CD4-positive, alpha-beta T cell (primary cell): ENCODE measurements around the gene LDHA. TPM values are rescaled to one million over a fixed set of nuclear protein-coding genes. Genes with fewer than 3 reads are reported as not detected.

Experiments used
- ATAC-seq: fragments of 200-7000 bp; cut with Tn5 transposase; one replicate; pipeline ENCODE4 v1.10.0; 2022; ENCODE audit warnings: mild to moderate bottlenecking; ENCODE audit not compliant: poor library complexity
- CTCF ChIA-PET: fragments of 350-600 bp; sonication (Branson Sonifier 250); formaldehyde crosslinking; loops from one replicate; lab custom pipeline; 2021; ENCODE audit warnings: antibody characterized with exemption, inconsistent platforms; lab: Charles Lee
- POLR2A ChIA-PET: fragments of 350-600 bp; sonication (Branson Sonifier 250); formaldehyde crosslinking; loops from one replicate; lab custom pipeline; 2021; ENCODE audit warnings: antibody characterized with exemption, inconsistent platforms; lab: Charles Lee
- DNase-seq, 14 experiments: peaks; one replicate each; pipeline ENCODE4 v3.0.0-alpha.2; 2013 to 2020; ENCODE audit warnings: mixed read lengths in 2 of 14
- H3K27ac ChIP-seq, 2 donors: one replicate each; pipeline versions ENCODE4 v1.5.1 to v1.7.0; 2013; ENCODE audit warnings: low read length in 2 of 2, low read depth in 1 of 2, mild to moderate bottlenecking in 1 of 2
- H3K27me3 ChIP-seq, 2 experiments: 1 replicate in 1 of 2; 2 replicates in 1 of 2; pipeline versions ENCODE4 v1.6.1 to v1.7.0; 2013; ENCODE audit warnings: low read length in 2 of 2, control low read depth in 1 of 2, mild to moderate bottlenecking in 1 of 2, moderate library complexity in 1 of 2; ENCODE audit not compliant: insufficient read depth in 2 of 2, control insufficient read depth in 1 of 2
- H3K36me3 ChIP-seq: one replicate; pipeline ENCODE4 v1.6.1; 2013; ENCODE audit warnings: low read length, control low read depth; ENCODE audit not compliant: insufficient read depth
- H3K4me1 ChIP-seq: one replicate; pipeline ENCODE4 v1.6.1; 2013; ENCODE audit warnings: low read length, control low read depth; ENCODE audit not compliant: insufficient read depth
- H3K4me3 ChIP-seq: one replicate; pipeline ENCODE4 v1.5.1; 2013; ENCODE audit warnings: mild to moderate bottlenecking, low read length, moderate library complexity
- H3K9me3 ChIP-seq, 2 experiments: 1 replicate in 1 of 2; 2 replicates in 1 of 2; pipeline versions ENCODE4 v1.6.1 to v1.7.0; 2013; ENCODE audit warnings: low read length in 2 of 2, mild to moderate bottlenecking in 2 of 2, control low read depth in 1 of 2, moderate library complexity in 1 of 2; ENCODE audit not compliant: control insufficient read depth in 1 of 2, insufficient read depth in 1 of 2
- H3K27ac Mint-ChIP-seq: one replicate; pipeline ENCODE4 v1.8.0; 2020; ENCODE audit warnings: mixed read lengths
- H3K27me3 Mint-ChIP-seq: one replicate; pipeline ENCODE4 v1.8.0; 2021; ENCODE audit warnings: mixed read lengths
- H3K36me3 Mint-ChIP-seq: one replicate; pipeline ENCODE4 v1.8.0; 2021; ENCODE audit warnings: low read depth, mixed read lengths
- H3K4me1 Mint-ChIP-seq: one replicate; pipeline ENCODE4 v1.8.0; 2021; ENCODE audit warnings: low read depth, mixed read lengths
- H3K4me3 Mint-ChIP-seq: one replicate; pipeline ENCODE4 v1.8.0; 2020; ENCODE audit warnings: mild to moderate bottlenecking, mixed read lengths
- H3K9me3 Mint-ChIP-seq: one replicate; pipeline ENCODE4 v1.8.0; 2020; ENCODE audit warnings: mixed read lengths
- intact Hi-C, 2 experiments: fragments of 100-400 bp; cut with DNase I in 1 of 2; cut with micrococcal nuclease in 1 of 2; formaldehyde crosslinking; loops; one replicate each; pipeline versions ENCODE4 v1.15.1 to v1.9.0; 2023 to 2025; cut with DNase I, micrococcal nuclease
- total RNA-seq, 174 experiments: library from RNA in 2 of 174; stranded (reverse) in 2 of 174; gene quantifications; one replicate each; pipeline ENCODE4 v1.2.3 and lab custom pipeline; 2021 to 2026
- TF ChIP-seq, protein P1 (sequence below): fragments of 200-600 bp; IDR thresholded peaks from one replicate; pipeline ENCODE4 v1.8.0; 2022; ENCODE audit warnings: antibody characterized with exemption, mild to moderate bottlenecking

Gene LDHA
- total RNA-seq, 2 experiments from 2014 or later = 317 to 324 TPM

DNA sequence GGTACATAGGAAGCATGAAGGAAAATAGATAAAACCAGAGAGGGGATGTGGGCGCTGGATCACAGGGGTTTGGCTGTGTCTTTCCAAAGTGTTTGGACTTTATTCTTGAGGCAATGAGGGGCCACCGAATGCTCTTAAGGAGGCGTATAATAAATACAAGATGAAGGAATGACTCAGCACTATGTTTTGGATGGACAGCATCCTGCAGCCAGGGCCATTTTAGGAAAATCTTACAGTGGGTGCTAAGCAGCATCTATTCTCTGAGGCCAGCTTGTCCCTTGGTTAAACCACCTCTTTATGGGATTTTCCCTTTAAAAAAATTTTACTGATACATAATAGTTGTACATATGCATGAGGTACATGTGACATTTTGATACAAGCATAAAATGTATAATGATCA is 4.3 kb upstream of the LDHA start:
- no peak for DNase-seq
- peaks cover 10% of the 10 kb centered on the region for H3K36me3 Mint-ChIP-seq
- H3K9me3 ChIP-seq = no peaks in the 10 kb centered on the region
- H3K27ac Mint-ChIP-seq = peak overlapping the region; percentile 14
- ChIA-PET CTCF (no interaction called here), POLR2A (no interaction called here)
- H3K4me3 ChIP-seq = no peak overlapping the region
- TF ChIP-seq, protein P1, sequence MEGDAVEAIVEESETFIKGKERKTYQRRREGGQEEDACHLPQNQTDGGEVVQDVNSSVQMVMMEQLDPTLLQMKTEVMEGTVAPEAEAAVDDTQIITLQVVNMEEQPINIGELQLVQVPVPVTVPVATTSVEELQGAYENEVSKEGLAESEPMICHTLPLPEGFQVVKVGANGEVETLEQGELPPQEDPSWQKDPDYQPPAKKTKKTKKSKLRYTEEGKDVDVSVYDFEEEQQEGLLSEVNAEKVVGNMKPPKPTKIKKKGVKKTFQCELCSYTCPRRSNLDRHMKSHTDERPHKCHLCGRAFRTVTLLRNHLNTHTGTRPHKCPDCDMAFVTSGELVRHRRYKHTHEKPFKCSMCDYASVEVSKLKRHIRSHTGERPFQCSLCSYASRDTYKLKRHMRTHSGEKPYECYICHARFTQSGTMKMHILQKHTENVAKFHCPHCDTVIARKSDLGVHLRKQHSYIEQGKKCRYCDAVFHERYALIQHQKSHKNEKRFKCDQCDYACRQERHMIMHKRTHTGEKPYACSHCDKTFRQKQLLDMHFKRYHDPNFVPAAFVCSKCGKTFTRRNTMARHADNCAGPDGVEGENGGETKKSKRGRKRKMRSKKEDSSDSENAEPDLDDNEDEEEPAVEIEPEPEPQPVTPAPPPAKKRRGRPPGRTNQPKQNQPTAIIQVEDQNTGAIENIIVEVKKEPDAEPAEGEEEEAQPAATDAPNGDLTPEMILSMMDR = no peak
- no peaks in the 10 kb centered on the region for H3K36me3 ChIP-seq
- no peak overlapping the region for H3K27ac ChIP-seq
- H3K27me3 Mint-ChIP-seq = no peaks in the 10 kb centered on the region
- no peaks in the 10 kb centered on the region for H3K9me3 Mint-ChIP-seq
- peaks cover 52% of the 10 kb centered on the region for H3K4me1 Mint-ChIP-seq
- ATAC-seq = no peak
- no peak overlapping the region for H3K4me3 Mint-ChIP-seq
- intact Hi-C loops = loop anchor here (5.0 to 10.0 kb wide), 3 partner anchors 242 to 1655 kb away; partner anchors contain the start of genes C11orf58 (in 1 of the 2) and SPTY2D1 (in 1 of the 2)
- H3K4me1 ChIP-seq = peaks cover 55% of the 10 kb centered on the region
- H3K27me3 ChIP-seq = no peaks in the 10 kb centered on the region

DNA sequence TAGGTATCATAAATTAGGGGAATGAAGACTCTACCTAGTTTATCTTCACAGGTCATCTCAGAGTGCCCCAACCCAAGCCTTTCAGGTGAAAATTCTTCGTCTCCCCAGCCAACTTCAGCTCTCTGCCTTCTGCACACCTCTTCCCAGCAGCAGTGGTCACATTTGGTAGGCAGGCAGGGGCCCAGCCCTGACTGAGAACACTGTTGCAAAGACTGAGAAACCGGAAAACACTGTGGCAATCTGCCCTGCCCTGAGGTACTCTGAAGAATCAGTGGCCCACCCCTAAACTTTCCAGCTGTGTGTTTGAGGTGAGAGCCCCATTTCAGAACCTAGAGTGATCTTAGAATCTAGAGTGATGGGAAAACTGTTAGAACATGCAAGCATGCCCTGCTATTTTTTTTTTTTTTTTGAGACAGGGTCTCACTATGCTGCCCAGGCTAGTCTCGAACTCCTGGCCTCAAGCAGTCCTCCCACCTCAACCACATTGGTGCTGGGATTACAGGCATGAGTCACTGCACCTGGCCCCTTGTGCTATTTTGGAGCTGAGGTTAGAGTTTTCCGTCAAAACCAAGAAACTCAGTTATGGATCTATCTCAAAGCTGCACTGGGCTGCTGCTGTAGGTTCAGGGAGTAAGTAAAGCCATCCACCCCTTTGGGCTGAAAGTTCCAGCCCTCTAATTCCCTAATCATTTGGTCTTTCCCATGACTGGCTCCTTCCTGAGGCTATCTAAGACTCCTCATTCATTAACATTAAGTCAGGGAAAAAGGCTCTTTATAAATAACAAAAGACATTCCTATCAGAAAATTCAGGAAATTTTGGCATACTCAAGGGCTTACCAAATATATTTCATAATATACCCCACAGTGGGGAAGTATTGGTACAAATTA is 1.7 kb upstream of the LDHA start:
- Mint-ChIP-seq H3K27me3 (no peaks in the 10 kb centered on the region), H3K9me3 (no peaks in the 10 kb centered on the region), H3K36me3 (peaks cover 35% of the 10 kb centered on the region), H3K27ac (peak overlapping the region; percentile 82), H3K4me3 (peak overlapping the region; percentile 80), H3K4me1 (peaks cover 52% of the 10 kb centered on the region)
- DNase-seq (peak in 2 of 14 experiments; percentile 13 to 35), ATAC-seq (no peak)
- Histone ChIP-seq H3K36me3 (peaks cover 12% of the 10 kb centered on the region), H3K27ac (no peak overlapping the region), H3K9me3 (no peaks in the 10 kb centered on the region), H3K4me1 (peaks cover 47% of the 10 kb centered on the region), H3K4me3 (no peak overlapping the region), H3K27me3 (no peaks in the 10 kb centered on the region)
- TF ChIP-seq, protein P1 = no peak
- CTCF ChIA-PET = interaction anchor here (0.9 to 1.7 kb wide), 2 partner anchors 8 to 10 kb away, joined by 3 to 5 read pairs; no protein-coding TSS in a partner anchor
- intact Hi-C loops = loop anchor here (5.0 to 10.0 kb wide), 3 partner anchors 240 to 1658 kb away; partner anchors contain the start of genes C11orf58 (in 1 of the 2) and SPTY2D1 (in 1 of the 2)
- POLR2A ChIA-PET = interaction anchor here (1.3 to 5.4 kb wide), 2 partner anchors 9 to 71 kb away, joined by 3 to 140 read pairs; no protein-coding TSS in a partner anchor

DNA sequence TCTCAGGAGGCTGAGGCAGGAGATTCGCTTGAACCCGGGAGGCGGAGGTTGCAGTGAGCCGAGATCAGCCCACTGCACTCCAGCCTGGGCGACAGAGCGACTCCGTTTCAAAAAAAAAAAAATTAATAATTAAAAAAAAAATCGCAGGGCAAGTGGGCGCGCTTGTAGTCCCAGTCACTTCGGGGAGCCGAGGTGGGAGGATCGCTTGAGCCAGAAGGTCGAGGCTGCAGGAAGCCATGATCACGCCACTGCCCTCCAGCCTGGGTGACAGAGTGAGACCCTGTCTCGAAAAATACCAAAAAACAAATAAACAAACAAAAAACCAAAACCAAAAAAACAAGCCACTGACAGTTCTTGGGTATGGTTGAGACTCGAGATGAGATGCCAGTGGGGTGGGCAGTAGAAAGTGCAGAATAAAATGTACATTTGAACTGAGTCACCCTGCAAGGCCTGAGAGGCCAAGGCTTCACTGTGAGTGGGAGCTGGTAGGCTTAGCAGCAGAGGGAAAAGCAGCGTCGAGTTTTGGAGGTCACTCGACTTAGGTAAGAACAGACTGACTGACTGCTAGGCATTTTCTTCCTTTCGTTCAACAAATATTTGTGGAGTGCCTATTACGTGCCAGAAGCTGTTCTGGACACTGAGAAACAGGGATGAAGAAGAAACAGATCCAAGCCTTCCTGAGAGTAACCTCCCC is 635 bp upstream of the LDHA start:
- peak overlapping the region; percentile 63 to 76 for H3K27ac ChIP-seq
- peaks cover 50% of the 10 kb centered on the region for H3K4me1 ChIP-seq
- no peak for ATAC-seq
- Mint-ChIP-seq H3K4me1 (peaks cover 53% of the 10 kb centered on the region), H3K27ac (peak overlapping the region; percentile 99), H3K36me3 (peaks cover 44% of the 10 kb centered on the region), H3K4me3 (peak overlapping the region; percentile 99), H3K27me3 (no peaks in the 10 kb centered on the region), H3K9me3 (no peaks in the 10 kb centered on the region)
- no peaks in the 10 kb centered on the region for H3K27me3 ChIP-seq
- DNase-seq = no peak
- peaks cover 22% of the 10 kb centered on the region for H3K36me3 ChIP-seq
- CTCF ChIA-PET = interaction anchor here (2.2 kb wide), 1 partner anchor 10 kb away, joined by 13 read pairs; no protein-coding TSS in a partner anchor
- POLR2A ChIA-PET = interaction anchor here (0.8 to 5.4 kb wide), 18 partner anchors 10 to 1656 kb away, joined by 3 to 148 read pairs (median 5); partner anchors contain the start of genes C11orf58, GTF2H1, HPS5 and SERGEF
- H3K9me3 ChIP-seq = no peaks in the 10 kb centered on the region
- peak overlapping the region; percentile 100 for H3K4me3 ChIP-seq
- TF ChIP-seq, protein P1 = no peak
- intact Hi-C loops = loop anchor here (1.0 to 10.0 kb wide), 8 partner anchors 10 to 1659 kb away; partner anchors contain the start of genes GTF2H1 (in 2 of the 2), HPS5 (in 2 of the 2), C11orf58 (in 1 of the 2) and SPTY2D1 (in 1 of the 2)
